ENCODE measurements around the gene MYO6.

DNA sequence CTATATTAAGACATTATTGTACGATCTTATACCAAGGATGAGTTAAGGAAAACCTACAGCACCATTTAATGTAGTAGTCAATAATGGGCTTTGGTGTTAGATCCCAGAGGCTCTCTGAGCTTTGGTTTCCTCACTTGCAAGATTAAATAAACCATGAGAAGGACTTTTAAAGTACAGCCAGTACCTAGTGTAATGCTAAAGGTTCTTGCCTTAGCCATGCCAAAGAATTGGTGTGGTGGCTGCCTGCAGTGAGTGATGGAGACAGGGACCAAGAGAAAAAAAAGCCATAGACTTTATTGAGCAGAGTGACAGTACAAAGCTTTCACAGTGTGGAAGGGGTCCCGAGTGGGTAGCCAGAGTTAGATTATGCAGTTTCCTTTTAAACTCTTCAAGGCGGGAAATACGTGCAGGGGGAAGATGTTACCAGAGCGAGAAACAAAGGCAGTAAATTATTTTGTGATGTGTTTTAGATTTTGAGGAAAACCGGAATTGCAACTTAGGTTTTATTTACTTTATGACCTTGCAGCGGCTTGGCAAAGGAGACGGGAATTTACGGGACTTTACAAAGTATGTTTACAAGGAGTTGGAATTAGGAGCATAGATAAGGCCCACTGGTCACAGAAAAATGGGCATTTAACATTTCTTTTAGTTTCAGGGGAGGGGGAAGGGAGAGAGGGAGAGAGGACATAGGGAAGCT lies 100.4 kb downstream of the MYO6 start:
- TF ChIP-seq, protein P1, sequence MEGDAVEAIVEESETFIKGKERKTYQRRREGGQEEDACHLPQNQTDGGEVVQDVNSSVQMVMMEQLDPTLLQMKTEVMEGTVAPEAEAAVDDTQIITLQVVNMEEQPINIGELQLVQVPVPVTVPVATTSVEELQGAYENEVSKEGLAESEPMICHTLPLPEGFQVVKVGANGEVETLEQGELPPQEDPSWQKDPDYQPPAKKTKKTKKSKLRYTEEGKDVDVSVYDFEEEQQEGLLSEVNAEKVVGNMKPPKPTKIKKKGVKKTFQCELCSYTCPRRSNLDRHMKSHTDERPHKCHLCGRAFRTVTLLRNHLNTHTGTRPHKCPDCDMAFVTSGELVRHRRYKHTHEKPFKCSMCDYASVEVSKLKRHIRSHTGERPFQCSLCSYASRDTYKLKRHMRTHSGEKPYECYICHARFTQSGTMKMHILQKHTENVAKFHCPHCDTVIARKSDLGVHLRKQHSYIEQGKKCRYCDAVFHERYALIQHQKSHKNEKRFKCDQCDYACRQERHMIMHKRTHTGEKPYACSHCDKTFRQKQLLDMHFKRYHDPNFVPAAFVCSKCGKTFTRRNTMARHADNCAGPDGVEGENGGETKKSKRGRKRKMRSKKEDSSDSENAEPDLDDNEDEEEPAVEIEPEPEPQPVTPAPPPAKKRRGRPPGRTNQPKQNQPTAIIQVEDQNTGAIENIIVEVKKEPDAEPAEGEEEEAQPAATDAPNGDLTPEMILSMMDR (IDR thresholded peaks at IDR 0.05; ENCODE audit: poor library complexity) = no peak
- TF ChIP-seq EZH2 (IDR thresholded peaks at IDR 0.05; ENCODE audit: borderline replicate concordance) = no peak
